GM12864 (cell line): ENCODE measurements around the gene TMEM150A.

ENCODE experiments used
- DNase-seq: peaks from one replicate; pipeline ENCODE4 v3.0.0-alpha.2; 2011; ENCODE audit warnings: low read depth
- H3K4me3 ChIP-seq: 2 replicates; pipeline ENCODE4 v1.5.1; 2011; ENCODE audit warnings: mild to moderate bottlenecking, low read depth, low read length, control low read depth
- TF ChIP-seq, protein P1 (sequence below): IDR thresholded peaks from 2 replicates; pipeline ENCODE4 v1.5.1; 2011; ENCODE audit warnings: low read depth, mild to moderate bottlenecking, moderate library complexity, low read length, control low read depth, inconsistent platforms; ENCODE audit errors: missing control alignments

Gene TMEM150A

DNA sequence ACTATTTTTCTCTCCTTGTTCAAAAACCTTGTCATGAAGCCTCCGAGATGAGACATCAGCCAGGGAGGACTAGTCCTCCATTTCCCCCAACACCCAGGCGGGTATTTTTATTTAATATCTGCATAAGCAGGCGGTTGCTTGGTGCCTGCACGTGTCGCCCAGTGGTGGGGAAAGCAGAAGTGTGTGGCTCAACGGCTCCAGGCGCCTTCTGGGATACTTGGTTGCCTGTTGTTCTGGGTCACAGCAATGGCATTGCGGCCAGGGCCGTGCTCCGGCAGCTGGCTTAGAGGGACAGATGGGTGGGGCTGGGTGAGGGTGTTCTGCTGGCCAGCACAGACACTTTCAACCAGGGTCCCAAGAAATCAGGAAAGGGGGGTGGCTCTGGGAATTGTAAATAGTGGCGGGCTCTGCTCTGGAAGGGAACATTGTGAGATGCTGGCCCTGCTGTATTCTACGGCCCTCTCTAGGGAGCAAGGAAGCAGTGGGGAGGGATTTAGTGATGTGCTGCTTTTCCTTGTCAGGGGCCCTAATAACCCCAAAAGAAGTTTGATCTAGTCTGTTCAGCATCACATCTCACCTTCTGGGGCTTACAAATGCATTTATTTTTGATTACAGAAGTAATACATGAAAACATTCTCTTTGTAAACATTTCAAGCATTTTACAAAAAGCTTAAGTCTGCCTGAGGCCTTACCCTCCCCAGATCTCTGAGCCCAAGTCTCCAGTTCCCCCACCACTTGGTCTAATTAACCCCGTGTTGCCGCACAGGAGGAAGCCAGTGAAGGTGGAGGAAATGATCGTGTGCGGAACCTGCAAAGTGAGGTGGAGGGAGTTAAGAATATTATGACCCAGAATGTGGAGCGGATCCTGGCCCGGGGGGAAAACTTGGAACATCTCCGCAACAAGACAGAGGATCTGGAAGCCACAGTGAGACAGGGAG lies 24.0 kb downstream of the TMEM150A start:
- DNase-seq, result no peak
- H3K4me3 ChIP-seq, result peak overlapping the region; percentile 52
- TF ChIP-seq, protein P1, sequence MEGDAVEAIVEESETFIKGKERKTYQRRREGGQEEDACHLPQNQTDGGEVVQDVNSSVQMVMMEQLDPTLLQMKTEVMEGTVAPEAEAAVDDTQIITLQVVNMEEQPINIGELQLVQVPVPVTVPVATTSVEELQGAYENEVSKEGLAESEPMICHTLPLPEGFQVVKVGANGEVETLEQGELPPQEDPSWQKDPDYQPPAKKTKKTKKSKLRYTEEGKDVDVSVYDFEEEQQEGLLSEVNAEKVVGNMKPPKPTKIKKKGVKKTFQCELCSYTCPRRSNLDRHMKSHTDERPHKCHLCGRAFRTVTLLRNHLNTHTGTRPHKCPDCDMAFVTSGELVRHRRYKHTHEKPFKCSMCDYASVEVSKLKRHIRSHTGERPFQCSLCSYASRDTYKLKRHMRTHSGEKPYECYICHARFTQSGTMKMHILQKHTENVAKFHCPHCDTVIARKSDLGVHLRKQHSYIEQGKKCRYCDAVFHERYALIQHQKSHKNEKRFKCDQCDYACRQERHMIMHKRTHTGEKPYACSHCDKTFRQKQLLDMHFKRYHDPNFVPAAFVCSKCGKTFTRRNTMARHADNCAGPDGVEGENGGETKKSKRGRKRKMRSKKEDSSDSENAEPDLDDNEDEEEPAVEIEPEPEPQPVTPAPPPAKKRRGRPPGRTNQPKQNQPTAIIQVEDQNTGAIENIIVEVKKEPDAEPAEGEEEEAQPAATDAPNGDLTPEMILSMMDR, result no peak

- H3K4me3 ChIP-seq, result peak within 1 kb of the TSS; percentile 52
- TF ChIP-seq, protein P1, result no peak
- DNase-seq, result peak; percentile 41
These were observed 24.9 kb downstream of the TMEM150A start, which contains the start of gene VAMP8 for GRCh38 chr2:85577386-85578242. Gene VAMP8, plus strand, starts transcription at chr2:85577586. Its CDS starts 61 bp downstream, at chr2:85577647.

DNA sequence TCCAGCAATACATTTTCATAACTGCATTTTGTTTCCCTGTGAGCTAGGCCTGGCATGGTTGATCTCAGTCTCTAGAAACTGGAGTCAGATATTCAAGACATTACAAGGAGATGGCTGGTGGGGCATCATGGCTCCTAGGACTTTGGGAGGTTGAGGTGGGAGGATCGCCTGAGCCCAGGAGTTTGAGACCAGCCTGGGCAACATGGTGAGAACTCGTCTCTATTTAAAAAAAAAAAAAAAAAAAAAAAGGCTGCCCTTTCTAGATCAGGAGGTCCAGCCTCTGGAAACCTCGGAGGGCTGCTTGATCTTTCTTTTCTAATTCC lies 25.5 kb downstream of the TMEM150A start:
- TF ChIP-seq, protein P1, result no peak
- no peak for DNase-seq
- H3K4me3 ChIP-seq, result peak overlapping the region; percentile 52; the same call in 1 of the 2 replicates

DNA sequence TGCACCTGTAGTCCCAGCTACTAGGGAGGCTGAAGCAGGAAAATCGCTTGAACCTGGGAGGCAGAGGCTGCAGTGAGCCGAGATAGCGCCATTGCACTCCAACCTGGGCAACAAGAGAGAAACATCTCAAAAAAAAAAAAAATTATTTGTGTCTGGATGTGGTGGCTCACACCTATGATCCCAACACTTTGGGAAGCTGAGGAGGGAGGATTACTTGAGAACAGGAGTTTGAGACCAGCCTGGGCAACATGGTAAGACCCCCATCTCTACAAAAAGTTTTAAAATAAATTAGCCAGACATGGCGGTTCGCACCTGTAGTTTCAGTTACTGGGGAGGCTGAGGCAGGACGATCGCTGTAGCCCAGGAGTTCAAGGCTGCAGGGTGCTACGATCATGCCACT lies 26.8 kb downstream of the TMEM150A start:
- TF ChIP-seq, protein P1, result no peak
- H3K4me3 ChIP-seq, result no peak overlapping the region
- no peak for DNase-seq

DNA sequence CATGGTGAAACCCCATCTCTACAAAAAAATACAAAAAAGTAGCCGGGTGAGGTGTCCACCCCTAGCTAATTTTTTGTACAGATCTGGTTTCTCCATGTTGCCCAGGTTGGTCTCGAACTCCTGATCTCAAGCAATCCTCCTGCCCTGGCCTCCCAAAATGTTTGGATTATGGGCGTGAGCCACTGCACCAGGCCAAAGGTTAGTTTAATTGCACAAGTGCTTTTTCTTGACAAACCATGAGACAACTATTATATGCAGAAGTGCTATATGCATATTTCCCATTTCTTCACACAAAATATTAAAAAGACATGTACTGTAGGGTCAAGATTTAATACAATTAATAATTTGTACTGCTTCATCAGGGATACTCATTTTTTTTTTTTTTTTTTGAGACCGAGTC lies 36.2 kb downstream of the TMEM150A start:
- TF ChIP-seq, protein P1, result no peak
- no peak overlapping the region for H3K4me3 ChIP-seq
- no peak for DNase-seq

DNA sequence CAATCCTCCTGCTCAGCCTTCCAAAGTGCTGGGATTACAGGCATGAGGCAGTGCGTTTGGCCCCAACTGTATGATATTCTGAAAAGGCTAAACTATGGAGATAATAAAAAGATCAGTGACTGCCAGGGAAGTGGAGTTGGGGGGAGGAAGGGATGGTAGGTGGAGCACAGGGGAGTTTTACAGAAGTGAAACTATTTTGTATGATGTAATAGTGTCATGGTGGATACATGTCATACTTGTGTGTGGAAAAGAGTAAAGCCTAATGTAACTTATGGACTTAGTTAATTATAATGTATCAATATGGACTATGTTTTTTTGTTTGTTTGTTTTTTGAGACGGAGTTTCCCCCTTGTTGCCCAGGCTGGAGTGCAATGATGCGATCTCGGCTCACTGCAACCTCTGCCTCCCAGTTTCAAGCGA lies 38.3 kb downstream of the TMEM150A start:
- no peak overlapping the region for H3K4me3 ChIP-seq
- no peak for DNase-seq
- TF ChIP-seq, protein P1, result no peak
